ENCODE measurements around the gene KCNG4.

The KCNG4 gene

DNA sequence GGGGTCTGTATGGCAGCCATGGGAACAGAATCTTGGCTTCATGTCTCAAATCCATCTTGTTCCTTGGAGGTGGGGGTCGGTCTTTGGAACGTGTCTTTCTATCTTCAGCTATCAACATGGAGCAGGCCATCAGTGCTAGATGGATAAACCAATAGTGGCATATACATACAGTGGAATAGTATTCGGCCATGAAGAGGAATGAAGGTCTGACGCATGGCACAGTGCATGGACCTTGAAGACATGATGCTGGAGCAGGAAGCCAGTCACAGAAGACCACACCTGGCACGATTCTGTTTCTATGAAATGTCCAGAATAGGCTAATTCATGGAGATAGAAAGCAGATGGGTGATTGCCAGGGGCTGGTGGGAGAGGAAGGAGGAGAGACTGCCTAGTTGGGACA, 7.8 kb downstream of the KCNG4 start:
- DNase-seq (ENCODE audit: low read depth), result no peak
- H3K4me3 ChIP-seq (ENCODE audit: low read depth, low read length), result no peak overlapping the region
- TF ChIP-seq, protein P1, sequence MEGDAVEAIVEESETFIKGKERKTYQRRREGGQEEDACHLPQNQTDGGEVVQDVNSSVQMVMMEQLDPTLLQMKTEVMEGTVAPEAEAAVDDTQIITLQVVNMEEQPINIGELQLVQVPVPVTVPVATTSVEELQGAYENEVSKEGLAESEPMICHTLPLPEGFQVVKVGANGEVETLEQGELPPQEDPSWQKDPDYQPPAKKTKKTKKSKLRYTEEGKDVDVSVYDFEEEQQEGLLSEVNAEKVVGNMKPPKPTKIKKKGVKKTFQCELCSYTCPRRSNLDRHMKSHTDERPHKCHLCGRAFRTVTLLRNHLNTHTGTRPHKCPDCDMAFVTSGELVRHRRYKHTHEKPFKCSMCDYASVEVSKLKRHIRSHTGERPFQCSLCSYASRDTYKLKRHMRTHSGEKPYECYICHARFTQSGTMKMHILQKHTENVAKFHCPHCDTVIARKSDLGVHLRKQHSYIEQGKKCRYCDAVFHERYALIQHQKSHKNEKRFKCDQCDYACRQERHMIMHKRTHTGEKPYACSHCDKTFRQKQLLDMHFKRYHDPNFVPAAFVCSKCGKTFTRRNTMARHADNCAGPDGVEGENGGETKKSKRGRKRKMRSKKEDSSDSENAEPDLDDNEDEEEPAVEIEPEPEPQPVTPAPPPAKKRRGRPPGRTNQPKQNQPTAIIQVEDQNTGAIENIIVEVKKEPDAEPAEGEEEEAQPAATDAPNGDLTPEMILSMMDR (IDR thresholded peaks at IDR 0.05; ENCODE audit: insufficient read depth, low read depth, low read length, missing control alignments), result no peak

DNA sequence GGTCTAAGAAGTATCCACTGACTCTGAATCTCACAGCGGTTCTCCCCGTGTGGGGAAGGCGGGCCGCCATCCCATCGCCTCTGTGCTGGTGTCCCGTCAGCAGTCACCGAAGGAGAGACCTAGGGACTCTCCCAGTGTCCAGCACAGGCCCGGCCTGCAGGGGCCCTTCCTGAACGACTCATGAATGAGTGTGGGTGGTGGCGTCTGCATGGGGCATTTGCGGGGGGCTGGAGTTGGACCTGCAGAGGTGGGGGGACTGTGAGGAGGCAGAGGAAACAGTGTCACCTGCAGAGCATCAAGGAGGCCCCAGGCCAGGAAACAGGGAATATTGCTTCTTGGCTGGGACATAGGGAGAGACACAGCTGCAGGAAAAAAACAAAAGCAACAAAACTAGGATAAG, 10.3 kb downstream of the KCNG4 start:
- DNase-seq (ENCODE audit: low read depth), result no peak
- TF ChIP-seq, protein P1 (IDR thresholded peaks at IDR 0.05; ENCODE audit: insufficient read depth, low read depth, low read length, missing control alignments), result no peak
- H3K4me3 ChIP-seq (ENCODE audit: low read depth, low read length), result no peak overlapping the region

DNA sequence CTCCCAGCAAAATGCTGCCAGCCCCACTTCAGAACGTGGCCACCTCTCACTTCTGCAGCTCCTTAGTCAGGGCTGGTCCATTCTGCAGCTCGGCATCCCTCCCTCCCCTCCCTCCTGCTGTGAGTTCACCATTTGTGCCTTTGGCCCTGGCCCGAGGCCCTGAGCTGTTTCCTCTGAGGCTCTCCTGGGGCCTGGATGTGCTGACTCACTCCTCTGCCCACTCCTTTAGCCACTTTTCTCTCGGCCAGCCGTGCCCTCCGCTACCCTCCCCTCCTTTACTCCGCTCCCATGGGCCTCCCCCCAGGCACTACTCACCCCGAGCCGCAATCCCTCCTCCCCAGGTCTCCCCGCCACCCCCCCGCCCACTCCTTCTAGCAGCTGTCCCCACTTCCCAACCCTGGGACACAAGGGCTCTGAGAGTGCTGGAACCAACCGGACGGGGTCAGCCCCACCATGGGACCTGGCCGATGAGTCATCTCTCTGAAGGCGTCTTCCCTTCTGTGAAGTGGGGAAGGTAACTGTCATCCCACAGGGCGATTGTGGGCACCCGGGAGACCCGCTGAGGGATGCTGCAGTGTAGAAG, 11.5 kb downstream of the KCNG4 start:
- DNase-seq (ENCODE audit: low read depth), result no peak
- H3K4me3 ChIP-seq (ENCODE audit: low read depth, low read length), result no peak overlapping the region
- TF ChIP-seq, protein P1 (IDR thresholded peaks at IDR 0.05; ENCODE audit: insufficient read depth, low read depth, low read length, missing control alignments), result no peak

DNA sequence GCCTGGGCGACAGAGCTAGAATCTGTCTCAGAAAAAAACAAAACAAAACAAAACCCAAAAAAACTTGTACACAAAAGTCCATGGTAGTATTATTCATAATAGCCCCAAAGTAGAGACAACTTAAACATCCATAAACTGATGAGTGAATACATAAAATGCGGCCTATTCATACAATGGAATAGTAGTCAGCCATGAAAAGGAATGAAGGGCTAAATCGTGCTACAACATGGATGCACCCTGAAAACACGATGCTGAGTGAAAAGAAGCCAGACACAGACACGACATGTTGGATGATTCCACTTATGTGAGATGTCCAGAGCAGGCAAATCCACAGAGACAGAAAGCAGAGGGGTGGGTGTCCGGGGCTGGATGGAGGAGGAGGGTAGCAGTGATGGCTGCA, 12.3 kb downstream of the KCNG4 start:
- TF ChIP-seq, protein P1 (IDR thresholded peaks at IDR 0.05; ENCODE audit: insufficient read depth, low read depth, low read length, missing control alignments), result no peak
- DNase-seq (ENCODE audit: low read depth), result no peak
- no peak overlapping the region for H3K4me3 ChIP-seq (ENCODE audit: low read depth, low read length)

DNA sequence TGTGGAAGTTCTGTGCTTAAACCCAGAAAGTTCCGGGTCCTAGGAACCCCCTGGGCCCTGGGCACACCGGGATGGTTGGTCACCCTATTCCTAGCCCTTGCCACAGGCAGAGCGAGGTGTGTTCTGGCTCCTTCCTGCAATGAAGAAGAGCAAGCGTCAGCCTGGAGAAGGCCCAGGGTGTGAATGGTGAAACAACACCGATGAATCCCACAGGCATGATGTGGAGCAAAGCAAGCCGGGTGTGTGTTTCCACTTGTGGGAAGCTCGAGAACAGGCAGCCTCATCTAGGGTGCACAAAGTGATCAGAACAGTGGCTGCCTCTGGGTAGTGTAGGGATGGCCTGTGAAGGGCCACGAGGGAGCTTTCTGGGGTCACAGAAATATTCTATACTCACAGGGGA, 13.8 kb downstream of the KCNG4 start:
- TF ChIP-seq, protein P1 (IDR thresholded peaks at IDR 0.05; ENCODE audit: insufficient read depth, low read depth, low read length, missing control alignments), result no peak
- no peak overlapping the region for H3K4me3 ChIP-seq (ENCODE audit: low read depth, low read length)
- no peak for DNase-seq (ENCODE audit: low read depth)

- TF ChIP-seq, protein P1 (IDR thresholded peaks at IDR 0.05; ENCODE audit: insufficient read depth, low read depth, low read length, missing control alignments), result no peak
- H3K4me3 ChIP-seq (ENCODE audit: low read depth, low read length), result no peak overlapping the region
- no peak for DNase-seq (ENCODE audit: low read depth)
Measured at GRCh38 chr16:84225571-84225970, 14.2 kb downstream of the KCNG4 start.

GRCh38 chr16:84225126-84225525, 14.7 kb downstream of the KCNG4 start:
- H3K4me3 ChIP-seq (ENCODE audit: low read depth, low read length), result no peak overlapping the region
- no peak for DNase-seq (ENCODE audit: low read depth)
- TF ChIP-seq, protein P1 (IDR thresholded peaks at IDR 0.05; ENCODE audit: insufficient read depth, low read depth, low read length, missing control alignments), result no peak

All from GM12865 (cell line).